Pons (tissue), 1 donor: ENCODE data around the gene FXYD6.

ENCODE experiments used
- DNase-seq: peaks from one replicate; pipeline ENCODE4 v3.0.0-alpha.2; 2016; ENCODE audit warnings: low spot score

FXYD6 gene

DNA sequence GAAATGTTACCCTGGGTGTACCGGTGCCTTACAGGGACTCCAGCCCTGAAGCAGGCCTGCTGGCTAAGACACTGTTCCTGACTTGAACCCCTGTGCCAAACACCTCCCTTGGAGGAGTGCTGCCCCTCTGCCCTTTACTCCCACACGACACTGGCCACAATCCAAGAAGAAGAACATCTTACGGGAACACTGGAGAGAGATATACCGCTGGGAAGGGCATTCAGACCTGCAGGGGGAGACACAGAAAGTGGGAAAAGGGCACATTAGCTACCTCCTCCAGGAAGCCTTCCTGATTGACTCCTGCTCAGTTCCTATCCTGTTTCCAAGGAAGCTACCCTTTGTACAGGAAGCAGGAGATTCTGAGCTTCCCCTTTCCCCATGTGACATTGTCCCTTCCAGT lies 34.1 kb upstream of the FXYD6 start:
- DNase-seq, result no peak

DNA sequence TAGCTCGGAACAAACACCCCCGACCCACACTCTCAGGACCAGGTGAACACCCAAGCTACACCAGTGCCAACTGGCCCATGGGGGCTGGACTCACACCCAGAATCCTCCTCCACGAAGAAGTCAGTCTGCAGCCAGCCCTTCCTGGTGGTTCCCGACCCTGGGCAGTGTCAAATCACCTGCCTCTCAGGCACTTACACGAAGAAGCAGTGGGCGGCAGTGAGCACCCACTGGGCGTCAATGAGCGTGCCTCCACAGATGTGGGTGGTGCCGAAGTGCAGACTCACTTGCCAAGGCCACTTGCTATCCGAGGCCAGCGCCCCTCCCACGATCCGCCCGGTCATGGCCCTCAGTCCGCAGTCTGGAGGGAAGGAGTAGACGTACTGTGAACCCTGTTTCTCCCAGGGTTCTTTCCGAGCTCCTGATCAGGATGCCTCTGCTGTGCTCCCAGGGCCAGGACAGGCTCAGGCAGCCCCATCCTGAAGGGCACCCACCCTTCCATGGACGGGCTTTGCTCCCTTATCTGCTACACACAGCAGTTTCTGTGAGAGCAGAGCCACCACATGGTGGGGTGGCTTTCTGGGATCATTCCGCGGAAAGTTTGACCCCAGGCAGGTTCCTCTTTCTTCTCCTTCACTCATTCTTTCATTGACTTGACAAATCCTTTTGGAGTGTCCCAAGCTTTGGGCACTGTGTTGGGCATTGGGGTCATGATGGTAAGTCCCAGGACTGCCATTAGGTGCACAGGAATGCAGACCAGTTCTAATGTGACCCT lies 33.3 kb upstream of the FXYD6 start:
- DNase-seq, result no peak

DNA sequence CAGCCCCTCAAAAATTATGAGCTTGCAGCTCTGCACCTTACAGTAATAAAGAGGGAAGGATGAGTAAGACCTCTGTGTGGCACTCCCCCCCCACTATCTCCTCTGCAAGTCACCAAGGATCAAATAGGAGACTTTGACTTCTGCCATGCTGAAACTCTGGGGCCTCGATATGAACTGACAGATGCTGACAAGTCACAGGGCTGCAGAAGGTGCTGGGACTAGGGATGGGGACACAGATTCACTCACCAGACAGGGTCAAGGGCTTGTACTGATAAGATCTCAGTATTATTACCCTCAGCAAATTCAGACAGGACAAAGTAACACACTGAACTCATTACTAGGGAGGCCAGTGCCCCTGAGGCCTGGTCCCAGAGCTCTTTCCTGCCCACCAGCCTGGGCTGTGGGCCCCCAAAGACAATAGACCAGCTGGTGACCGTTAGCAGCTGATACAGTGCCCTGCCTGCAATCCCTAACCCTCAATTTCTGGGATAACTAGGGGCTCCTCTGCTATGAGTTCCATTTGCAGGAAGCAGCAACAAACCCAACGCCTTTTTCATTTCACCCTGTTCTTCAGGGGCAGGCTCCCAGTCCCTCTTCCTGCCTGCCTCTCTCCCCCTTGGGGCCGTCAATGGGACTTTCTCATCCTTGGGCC lies 32.6 kb upstream of the FXYD6 start:
- DNase-seq, result no peak

DNA sequence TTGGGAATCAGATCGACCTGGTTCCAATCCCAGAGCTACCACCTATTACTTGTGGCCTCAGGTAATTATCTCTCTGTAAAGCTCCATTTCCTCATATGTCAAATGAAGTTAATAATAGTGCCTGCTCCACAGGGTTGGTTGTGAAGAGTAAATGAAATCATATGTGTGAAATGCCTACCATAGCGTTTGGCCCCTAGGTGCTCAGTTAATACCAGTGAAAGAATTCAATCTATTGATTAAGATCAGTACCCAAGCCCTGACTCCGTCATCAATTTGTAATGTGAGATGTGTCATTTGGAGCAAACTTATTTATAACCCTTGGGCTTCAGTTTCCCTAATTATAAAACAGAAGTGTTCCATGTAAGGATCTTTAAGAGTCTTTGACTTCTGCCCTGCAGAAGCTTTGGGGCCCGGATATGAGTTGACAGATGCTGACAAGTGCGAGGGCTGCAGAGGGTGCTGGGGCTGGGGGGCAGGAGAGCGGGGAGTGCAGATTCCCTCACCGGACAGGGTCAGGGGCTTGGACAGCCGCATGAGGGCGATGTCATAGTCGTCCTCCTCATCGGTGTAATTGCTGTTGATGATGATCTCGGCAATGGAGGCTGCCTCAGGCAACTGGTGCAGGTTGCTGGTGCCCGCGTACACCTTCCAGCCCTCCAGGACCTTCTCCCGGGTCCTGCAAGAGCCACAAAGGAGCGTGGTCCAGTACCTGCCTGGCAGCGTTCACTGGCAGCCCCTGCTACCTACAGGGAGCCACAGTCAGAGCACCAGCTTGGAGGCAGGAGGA lies 31.8 kb upstream of the FXYD6 start:
- no peak for DNase-seq

DNA sequence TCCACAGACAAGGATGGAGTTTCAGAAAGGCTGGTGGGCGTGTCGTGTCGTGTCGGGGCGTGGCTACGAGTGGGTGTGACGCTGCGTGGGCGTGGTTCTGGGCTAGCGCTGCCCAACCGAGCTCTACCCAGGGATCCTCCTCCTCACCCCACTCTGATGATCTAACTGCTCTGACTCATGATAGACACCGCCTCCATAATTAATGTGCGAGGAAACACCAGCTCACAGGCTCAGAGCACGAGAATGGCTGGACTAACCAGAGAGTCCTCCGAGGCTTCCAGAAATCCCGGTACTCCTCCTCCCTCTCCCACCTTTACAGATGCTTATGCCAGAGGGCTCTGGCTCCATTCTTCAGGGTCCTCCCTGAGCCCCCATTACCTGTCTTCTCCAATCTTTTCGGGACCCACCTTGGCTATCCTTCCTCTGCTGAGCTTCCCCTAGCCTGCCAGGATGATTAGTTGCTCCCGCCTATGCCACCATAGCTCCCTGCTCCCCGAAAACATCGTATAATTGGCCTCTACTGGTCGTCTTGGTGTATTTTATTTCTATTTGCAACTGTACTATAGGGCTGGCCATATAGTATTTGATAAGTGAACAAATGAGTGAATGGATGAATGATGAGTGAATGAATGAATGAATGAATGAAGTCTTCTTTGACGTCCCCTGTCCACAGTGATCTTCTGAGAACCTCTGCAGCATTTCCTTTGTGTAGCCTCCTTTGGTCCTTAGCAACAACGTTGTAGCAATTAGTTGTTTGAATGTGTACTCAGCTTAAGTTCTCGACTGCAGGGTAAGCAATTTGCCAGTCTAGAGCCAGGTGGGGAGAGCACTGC lies 31.0 kb upstream of the FXYD6 start:
- DNase-seq, result peak; percentile 75

DNA sequence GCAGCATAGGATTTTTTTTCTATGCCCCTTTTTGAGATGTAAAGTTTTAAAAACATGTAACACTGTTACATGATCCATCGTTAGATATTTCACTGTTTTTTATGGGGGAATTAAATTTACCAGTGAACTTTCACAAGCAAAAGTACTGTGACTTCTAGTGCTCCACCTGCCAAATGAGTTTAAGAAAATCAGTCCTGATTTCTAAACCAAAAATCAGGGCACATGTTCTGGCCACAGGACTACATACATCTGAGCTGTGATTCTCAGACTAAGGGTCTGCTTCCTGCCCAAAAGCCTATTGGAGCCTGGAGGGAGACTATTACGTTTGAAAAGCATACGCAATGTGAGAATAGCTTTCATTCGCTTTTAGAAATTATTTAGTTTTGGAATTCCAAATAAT lies 30.3 kb upstream of the FXYD6 start:
- no peak for DNase-seq

DNA sequence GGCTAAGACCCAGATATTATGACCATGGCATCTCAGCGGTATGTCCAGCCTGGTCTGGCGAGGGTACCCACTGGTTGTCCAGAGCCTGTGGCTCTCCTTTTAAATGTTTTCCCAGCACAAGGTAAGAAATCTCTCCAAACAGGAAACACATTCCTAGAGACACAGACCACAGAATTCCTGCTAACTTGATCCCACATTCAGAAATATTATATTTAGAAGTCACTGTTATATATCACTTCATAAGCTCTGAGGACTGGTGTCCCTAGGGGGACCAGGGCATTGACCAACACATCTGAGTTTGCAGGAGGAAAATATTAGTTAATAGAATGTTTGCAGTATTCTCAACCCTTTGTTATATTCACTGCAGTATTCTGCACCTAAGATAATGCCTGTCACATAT lies 29.7 kb upstream of the FXYD6 start:
- no peak for DNase-seq

DNA sequence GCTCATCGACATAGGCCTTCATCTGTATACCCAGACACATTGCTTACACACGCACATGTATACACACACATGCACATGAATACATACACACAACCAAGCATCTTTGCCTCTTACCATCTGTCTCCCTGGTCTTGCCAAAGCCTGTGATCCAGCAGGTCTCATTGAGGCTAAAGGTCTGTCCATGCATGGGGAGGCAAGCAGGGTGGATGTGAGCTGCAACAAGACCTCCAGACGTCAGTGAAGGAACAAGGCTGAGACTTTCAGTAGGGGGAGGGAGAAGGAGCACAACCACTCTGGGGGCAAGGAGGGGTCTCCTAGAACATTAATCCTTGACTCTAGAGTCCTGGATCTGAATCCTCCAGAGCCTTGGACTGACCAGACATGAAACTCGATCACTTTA lies 29.1 kb upstream of the FXYD6 start:
- DNase-seq, result no peak

DNA sequence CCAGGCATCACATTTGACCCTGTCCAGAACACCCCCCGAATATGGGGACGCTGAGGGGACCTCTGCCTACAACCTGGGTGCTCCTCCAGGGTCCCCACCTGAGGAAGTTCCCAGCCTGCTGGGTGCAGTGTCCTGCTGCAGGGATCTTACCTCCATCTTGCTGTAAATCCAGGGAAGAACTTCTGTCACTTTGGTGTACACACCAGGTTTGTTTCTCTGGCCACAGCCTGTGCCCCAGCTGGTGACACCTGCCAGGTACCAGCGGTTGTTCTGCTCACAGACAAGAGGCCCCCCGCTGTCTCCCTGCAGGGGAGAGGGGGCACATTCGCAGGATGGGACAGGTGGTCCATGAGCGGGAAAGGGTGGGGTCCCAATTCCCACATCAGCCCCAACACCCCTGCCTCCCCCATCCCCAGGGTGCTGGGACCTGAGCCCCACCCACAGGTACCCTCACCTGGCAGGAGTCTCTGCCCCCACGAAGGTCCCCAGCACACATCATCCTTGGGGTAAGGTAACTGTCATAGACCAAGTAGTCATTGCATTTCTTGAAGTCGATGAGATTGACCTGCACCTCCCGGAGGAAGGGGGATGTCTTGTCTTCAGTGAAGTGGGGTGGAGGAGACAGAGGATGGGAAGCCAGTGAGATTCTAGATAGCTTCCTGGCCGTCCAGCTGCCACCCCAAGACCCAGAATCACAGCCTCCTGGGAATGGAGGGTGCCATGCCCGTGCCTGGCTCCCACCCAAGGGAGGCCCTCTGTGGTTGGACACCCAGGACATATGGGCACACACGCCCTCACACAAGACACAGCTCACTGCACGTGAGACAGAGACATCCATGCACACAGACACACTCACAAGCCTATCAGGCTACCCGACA lies 27.3 kb upstream of the FXYD6 start:
- no peak for DNase-seq

DNA sequence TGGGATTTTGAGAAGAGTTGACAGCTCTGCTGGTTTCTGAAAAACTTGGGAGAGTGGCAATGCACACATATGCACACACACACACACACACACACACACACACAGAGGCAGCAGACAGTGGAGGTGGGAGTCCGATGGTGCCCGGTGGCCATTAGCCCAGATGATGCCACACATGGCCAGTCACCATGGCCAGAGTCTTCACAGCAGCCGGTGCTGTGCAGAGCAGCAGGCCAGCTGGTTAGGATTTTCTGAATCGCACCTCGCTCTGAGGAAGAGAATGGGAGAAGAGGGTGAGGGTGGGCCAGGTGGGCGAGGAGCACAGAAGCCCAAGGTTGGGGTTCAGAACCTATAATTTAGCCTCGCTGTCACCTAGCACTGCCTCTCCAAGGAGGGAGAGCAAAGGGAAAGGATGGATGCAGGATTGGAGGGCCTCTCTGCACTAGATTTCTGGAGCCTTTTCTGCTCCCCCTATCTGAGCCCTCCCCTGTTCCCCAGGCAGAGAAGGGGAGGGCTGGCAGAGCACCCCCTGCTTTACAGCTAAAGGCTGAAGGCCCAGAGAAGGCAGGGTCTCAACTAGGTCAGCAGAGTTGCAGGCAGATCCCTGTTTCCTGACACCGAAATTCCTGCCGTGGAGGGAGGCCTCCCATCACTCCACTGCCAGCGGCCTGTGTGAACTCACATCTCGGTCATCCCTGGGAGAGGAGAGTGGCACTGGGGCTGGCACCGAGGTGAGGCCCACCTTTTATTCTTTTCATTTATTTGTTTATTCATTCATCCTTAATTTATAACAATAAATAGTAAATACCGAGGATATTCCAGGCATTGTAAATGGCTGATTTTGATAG lies 25.8 kb upstream of the FXYD6 start:
- DNase-seq, result no peak

DNA sequence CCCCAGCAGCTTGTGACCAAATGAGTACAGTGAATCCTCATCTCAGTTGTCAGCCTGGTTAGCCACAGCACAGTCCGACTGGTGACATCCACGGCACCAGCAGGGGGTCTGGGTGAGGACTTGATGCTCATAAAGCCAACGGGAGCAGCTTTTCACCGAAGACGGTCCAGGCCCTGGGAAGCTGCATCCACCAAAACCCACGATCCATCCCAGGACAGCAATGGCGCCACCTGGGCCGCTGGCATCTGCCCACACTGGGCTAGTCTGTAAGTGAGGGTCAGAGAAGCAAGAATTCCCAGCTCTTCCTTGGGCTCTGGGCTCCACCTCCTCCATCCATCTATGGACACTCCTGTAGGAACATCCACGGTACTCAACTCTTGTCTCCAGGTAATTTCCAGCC lies 25.1 kb upstream of the FXYD6 start:
- no peak for DNase-seq

DNA sequence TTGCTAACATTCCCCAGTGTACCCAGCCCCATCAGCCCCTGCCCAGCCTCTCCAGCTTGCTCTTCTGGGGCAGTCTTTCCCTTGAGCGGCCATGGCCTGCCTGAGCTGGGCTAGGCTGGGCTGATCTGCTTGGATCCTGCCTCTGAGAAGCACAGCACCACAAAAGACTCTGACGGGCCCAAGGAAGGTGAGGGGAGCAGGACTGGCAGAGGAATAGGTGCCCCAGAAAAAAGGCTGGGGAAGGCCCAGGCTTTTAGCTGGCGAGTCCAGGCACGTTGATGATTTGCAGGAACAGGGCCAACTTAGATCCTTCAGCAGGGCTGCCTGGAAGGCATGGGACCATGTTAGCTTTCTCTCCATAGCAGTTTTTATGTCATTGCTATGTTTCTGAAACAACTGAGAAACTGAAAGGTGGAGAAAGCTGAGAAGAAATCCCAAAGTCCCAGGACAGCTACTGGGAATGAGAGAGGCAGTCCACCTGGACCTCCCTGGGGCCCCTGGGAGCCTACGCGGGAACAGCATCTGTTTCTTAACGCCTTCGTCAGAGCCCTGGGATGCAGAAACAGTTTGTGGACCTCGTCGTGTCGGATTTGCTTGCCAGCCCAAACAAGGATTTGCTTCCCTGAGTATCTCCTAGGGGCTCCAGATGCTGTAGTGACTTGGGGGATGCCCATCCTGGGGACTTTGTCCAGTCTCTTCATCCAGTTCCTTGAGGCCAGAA lies 24.4 kb upstream of the FXYD6 start:
- no peak for DNase-seq

DNA sequence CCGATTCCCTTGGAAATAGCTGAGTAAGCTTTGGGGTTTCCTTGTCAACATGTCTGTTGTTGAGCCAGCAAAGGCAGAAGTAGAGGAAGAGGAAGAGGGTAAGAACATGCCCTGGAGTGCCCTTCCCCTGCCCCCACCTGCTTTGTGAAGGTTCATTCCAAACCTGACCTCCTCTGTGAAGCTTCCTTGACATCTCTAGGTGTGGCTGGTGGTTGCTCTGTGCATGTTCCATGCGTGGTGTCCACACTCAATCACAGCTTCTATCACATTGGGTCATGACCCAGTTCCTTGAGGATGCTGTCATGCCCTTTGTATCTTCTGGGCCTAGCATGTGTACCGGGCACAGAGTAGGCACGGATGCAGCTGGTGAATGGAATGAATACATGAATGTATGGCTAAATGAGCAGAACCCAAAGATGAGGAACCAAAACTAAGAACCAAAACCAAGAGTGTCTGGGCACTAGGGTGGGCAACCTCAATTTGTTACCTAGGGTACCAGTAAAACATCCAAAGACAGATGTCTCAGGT lies 23.7 kb upstream of the FXYD6 start:
- DNase-seq, result peak; percentile 17

DNA sequence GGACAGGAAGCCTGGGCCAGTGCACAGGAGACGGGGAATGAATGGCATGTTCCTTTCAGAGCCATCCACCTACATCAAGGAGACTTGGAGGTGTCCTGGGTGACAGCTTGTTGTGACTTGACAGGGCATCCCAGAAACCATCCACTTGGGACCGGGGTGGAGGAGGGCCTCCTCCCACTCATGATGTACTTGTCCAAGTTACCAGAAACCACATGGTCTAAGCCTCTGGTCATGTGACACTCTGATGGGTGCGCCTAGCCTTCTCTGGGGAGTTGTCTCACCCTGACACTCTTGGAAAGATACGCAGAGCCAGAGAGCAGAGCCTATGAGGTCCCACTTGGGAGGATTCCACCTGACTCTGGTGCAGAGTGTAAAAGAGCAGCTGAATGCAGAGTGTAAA lies 21.6 kb upstream of the FXYD6 start:
- no peak for DNase-seq

DNA sequence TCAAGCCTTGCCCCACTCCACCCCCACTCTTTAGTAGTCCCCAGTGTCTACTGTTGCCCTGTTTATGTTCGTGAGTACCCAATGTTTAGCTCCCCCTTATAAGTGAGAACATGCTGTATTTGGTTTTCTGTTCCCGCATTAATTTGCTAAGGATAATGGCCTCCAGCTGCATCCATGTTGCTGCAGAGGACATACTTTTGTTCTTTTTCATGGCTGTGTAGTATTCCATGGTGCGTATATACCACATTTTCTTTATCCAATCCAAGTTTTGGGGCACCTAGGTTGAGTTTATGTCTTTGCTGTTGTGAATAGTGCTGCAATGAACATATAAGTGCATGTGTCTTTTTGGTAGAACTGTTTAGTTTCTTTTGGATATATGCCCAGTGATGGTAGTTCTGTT lies 16.2 kb upstream of the FXYD6 start:
- DNase-seq, result no peak

DNA sequence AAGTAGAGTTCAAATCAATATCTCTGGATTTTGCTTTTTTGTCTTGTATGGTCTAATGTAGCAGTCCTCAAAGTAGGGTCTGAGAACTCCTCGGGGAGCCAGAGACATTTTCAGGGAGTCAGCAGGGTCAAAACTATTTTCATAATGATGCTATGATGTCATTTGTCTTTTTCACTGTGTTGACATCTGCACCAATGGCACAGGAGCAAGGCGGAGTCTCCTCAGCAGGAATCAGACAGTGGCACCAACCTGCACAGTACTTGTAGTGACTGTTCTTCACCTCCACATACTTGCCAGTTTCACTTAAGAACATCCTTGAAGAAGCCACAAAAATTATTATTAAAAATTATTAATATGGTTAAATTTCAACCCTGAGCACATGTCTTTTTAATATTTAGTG lies 14.9 kb upstream of the FXYD6 start:
- no peak for DNase-seq

DNA sequence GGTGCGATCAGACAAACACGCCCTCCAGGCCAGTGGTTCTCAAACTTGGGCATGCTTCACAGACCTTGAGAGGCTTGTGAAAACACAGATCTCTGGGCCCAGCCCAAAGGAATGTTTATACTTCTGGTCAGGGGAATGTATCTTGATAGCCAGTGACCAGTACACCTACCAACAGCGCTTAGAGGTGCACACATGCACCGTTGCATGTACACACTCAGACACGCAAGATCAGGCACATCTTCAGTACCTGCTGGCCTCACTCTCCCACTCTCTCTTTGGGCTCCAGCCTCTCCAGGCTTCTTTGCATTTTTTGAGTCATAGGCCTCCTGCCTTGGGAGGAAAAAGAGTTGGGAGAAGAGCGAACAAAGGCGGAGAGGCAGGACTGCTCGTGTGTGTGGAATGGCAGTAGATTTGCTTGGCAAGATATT lies 11.7 kb upstream of the FXYD6 start:
- no peak for DNase-seq

DNA sequence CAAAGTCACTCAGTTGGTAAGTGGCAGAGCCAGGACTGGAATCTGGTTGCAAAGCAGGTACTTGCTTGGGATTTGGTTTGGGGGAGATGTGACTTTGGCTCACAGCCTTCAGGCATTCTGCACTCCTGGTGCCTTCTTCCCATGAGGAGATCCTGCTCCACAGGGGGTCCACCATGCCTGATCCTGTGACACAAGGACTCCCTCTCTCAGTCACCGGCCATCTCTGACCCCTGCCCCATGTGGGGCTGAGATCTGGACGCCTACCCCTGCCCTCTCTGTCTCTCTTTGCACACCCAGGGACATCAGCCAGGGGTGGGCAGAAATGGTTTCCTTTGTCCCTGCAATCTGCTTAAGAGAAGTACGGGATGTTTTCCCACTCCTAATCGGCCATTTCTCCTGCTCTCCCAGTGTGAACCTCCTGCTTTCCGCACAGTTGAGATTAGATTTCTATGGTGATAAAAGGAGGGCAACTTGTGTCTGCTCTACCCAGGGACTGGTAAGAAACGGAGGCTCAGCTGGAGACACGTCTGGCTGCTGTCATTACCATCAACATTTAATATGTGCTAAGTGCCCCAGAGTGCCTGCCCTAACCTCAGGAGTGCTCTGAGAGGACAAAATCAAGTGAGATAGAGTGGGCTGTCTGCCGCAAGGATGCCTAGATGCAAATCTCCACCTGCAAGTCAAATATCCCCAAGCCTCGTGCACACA lies 11.1 kb upstream of the FXYD6 start:
- DNase-seq, result no peak

DNA sequence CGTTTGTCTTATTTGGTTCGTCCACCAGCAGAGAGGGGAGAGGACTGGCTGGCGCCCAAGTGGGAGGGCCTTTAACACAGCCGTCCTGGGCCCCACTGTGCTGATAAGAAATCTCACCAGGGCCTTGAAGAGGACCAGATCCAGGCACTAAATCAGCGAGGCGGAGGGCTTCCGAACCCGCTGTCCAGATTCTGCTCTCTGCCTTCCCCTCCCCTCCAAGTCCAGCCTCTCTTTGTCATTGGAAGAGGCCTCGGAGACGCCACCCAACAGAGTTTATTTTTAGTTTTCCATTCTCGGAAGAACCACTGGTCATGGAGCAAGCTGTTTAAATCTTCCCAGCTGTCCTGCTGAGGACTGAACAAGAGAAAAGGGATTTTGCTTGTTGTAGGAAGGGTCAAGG lies 9.3 kb upstream of the FXYD6 start:
- DNase-seq, result no peak
